PC-9 (cell line): ENCODE measurements around the gene NUDT6. TPM values are rescaled to one million over a fixed set of nuclear protein-coding genes. Genes with fewer than 3 reads are reported as not detected.

ENCODE experiments used
- BruUV-seq: library from RNA; stranded (reverse); fragments of 400-500 nt; replicated peaks from 2 replicates; lab custom pipeline; 2021; lab: Mats Ljungman, UMichigan
- CTCF ChIA-PET: fragments of 300-600 bp; sonication (Branson Sonifier 250); formaldehyde crosslinking; loops from one replicate; lab custom pipeline; 2022; ENCODE audit warnings: antibody characterized with exemption; lab: Charles Lee
- POLR2A ChIA-PET: fragments of 300-600 bp; sonication (Branson Sonifier 250); formaldehyde crosslinking; loops from one replicate; lab custom pipeline; 2022; ENCODE audit warnings: antibody characterized with exemption; ENCODE audit not compliant: unreplicated experiment; lab: Charles Lee
- DNase-seq, 2 experiments: peaks; one replicate each; pipeline versions ENCODE4 v3.0.0 to v3.0.0-alpha.2; 2015 to 2022; ENCODE audit warnings: mixed read lengths in 1 of 2
- H2AFZ ChIP-seq: fragments of 200-600 bp; sonication (generic); 2 replicates; pipeline ENCODE4 v1.8.1; 2017; ENCODE audit warnings: antibody characterized with exemption
- H3F3A ChIP-seq: fragments of 200-600 bp; sonication (generic); 2 replicates; pipeline ENCODE4 v1.8.1; 2017; ENCODE audit warnings: antibody characterized with exemption, mild to moderate bottlenecking, low read depth; ENCODE audit not compliant: insufficient read depth
- H3K27ac ChIP-seq: fragments of 200-600 bp; sonication (generic); 2 replicates; pipeline ENCODE4 v1.6.1; 2016; ENCODE audit warnings: mixed run types
- H3K27me3 ChIP-seq: fragments of 200-600 bp; sonication (generic); 2 replicates; pipeline ENCODE4 v1.6.1; 2016; ENCODE audit warnings: low read depth, mixed run types; ENCODE audit not compliant: insufficient read depth
- H3K36me3 ChIP-seq: fragments of 200-600 bp; sonication (generic); 2 replicates; pipeline ENCODE4 v1.6.1; 2016; ENCODE audit warnings: low read depth, mixed run types
- H3K4me1 ChIP-seq: fragments of 200-600 bp; sonication (generic); replicated peaks from 2 replicates; pipeline ENCODE4 v1.6.1; 2016; ENCODE audit warnings: mixed run types; ENCODE audit not compliant: insufficient read depth
- H3K4me2 ChIP-seq: fragments of 200-600 bp; sonication (generic); 2 replicates; pipeline ENCODE4 v1.6.1; 2017; ENCODE audit warnings: mixed run types
- H3K4me3 ChIP-seq: fragments of 200-600 bp; sonication (generic); 2 replicates; pipeline ENCODE4 v1.6.1; 2016; ENCODE audit warnings: mixed run types
- H3K79me2 ChIP-seq: fragments of 200-600 bp; sonication (generic); 2 replicates; pipeline ENCODE4 v1.6.1; 2017; ENCODE audit warnings: low read depth, mixed run types
- H3K9me2 ChIP-seq: fragments of 200-600 bp; sonication (generic); 2 replicates; pipeline ENCODE4 v1.8.1; 2017; ENCODE audit warnings: mild to moderate bottlenecking; ENCODE audit not compliant: insufficient read depth
- H3K9me3 ChIP-seq: fragments of 200-600 bp; sonication (generic); 2 replicates; pipeline ENCODE4 v1.8.1; 2016; ENCODE audit warnings: low read depth; ENCODE audit not compliant: insufficient read depth
- H4K20me1 ChIP-seq: fragments of 200-600 bp; sonication (generic); 2 replicates; pipeline ENCODE4 v1.8.1; 2017; ENCODE audit not compliant: insufficient read depth
- CTCF ChIP-seq: fragments of 200-600 bp; sonication (generic); conservative IDR thresholded peaks from 2 replicates; pipeline ENCODE4 v1.6.1; 2017; ENCODE audit warnings: mixed run types, antibody characterized with exemption, mild to moderate bottlenecking, moderate library complexity
- EZH2 ChIP-seq: fragments of 200-600 bp; sonication (generic); IDR thresholded peaks from 2 replicates; pipeline ENCODE4 v1.8.0; 2017; ENCODE audit warnings: antibody characterized with exemption, low read depth
- intact Hi-C: fragments of 100-400 bp; cut with micrococcal nuclease; formaldehyde crosslinking; loops from one replicate; pipeline ENCODE4 v1.10.0; 2022; ENCODE audit not compliant: unreplicated experiment
- total RNA-seq: library from RNA; stranded (reverse); gene quantifications from 2 replicates; pipeline ENCODE4 v1.2.3, GENCODE V29; 2021

NUDT6 gene
- total RNA-seq, 1 experiment from 2014 or later, result 13.8 TPM

- H3K79me2 ChIP-seq, result no peaks in the 10 kb centered on the region
- no peak overlapping the region for H3K4me3 ChIP-seq
- H3F3A ChIP-seq, result no peaks in the 10 kb centered on the region
- DNase-seq, result no peak
- H4K20me1 ChIP-seq, result no peaks in the 10 kb centered on the region
- BruUV-seq, result no TSS peak
- intact Hi-C loops, result no loop called here
- H3K27ac ChIP-seq, result no peak overlapping the region
- ChIA-PET POLR2A (no interaction called here), CTCF (no interaction called here)
- no peak overlapping the region for H2AFZ ChIP-seq
- no peaks in the 10 kb centered on the region for H3K27me3 ChIP-seq
- H3K4me1 ChIP-seq, result no peaks in the 10 kb centered on the region
- TF ChIP-seq CTCF (no peak), EZH2 (no peak)
- H3K9me3 ChIP-seq, result no peaks in the 10 kb centered on the region
- H3K36me3 ChIP-seq, result no peaks in the 10 kb centered on the region
- H3K9me2 ChIP-seq, result no peaks in the 10 kb centered on the region
- no peak overlapping the region for H3K4me2 ChIP-seq
Observed at GRCh38 chr4:122906859-122907305, 15.5 kb downstream of the NUDT6 start.

GRCh38 chr4:122903766-122904288, 18.6 kb downstream of the NUDT6 start:
- ChIA-PET POLR2A (no interaction called here), CTCF (no interaction called here)
- H3K27me3 ChIP-seq, result no peaks in the 10 kb centered on the region
- no peak overlapping the region for H3K4me3 ChIP-seq
- no peak overlapping the region for H3K4me2 ChIP-seq
- H3K4me1 ChIP-seq, result peaks cover 5% of the 10 kb centered on the region; the same call in 1 of the 2 replicates
- no peaks in the 10 kb centered on the region for H4K20me1 ChIP-seq
- H3K27ac ChIP-seq, result no peak overlapping the region
- H3K79me2 ChIP-seq, result no peaks in the 10 kb centered on the region
- H3K9me3 ChIP-seq, result no peaks in the 10 kb centered on the region
- no peaks in the 10 kb centered on the region for H3K36me3 ChIP-seq
- H2AFZ ChIP-seq, result no peak overlapping the region
- BruUV-seq, result no TSS peak
- H3K9me2 ChIP-seq, result no peaks in the 10 kb centered on the region
- DNase-seq, result no peak
- no peak for TF ChIP-seq CTCF
- peaks cover 7% of the 10 kb centered on the region; the same call in 1 of the 2 replicates for H3F3A ChIP-seq
- intact Hi-C loops, result no loop called here

- H3K27ac ChIP-seq, result no peak overlapping the region
Observed at GRCh38 chr4:122901247-122902010, 21.0 kb downstream of the NUDT6 start.

More at GRCh38 chr4:122901247-122902010, 21.0 kb downstream of the NUDT6 start:
- Histone ChIP-seq H3K27me3 (no peaks in the 10 kb centered on the region), H3K36me3 (no peaks in the 10 kb centered on the region), H3F3A (peaks cover 11% of the 10 kb centered on the region; the same call in 1 of the 2 replicates), H2AFZ (no peak overlapping the region), H3K4me3 (no peak overlapping the region), H4K20me1 (no peaks in the 10 kb centered on the region), H3K9me2 (no peaks in the 10 kb centered on the region), H3K4me2 (no peak overlapping the region), H3K79me2 (no peaks in the 10 kb centered on the region), H3K9me3 (no peaks in the 10 kb centered on the region), H3K4me1 (peaks cover 19% of the 10 kb centered on the region)
- BruUV-seq, result no TSS peak
- ChIA-PET POLR2A (no interaction called here), CTCF (no interaction called here)
- TF ChIP-seq CTCF (no peak), EZH2 (no peak)
- intact Hi-C loops, result no loop called here
- DNase-seq, result no peak
